Eye (tissue), 1 donor: Measurements from ENCODE around the gene PVALEF.

Experiments used
- DNase-seq: peaks from one replicate; pipeline ENCODE4 v3.0.0-alpha.2; 2015

The PVALEF gene

DNA sequence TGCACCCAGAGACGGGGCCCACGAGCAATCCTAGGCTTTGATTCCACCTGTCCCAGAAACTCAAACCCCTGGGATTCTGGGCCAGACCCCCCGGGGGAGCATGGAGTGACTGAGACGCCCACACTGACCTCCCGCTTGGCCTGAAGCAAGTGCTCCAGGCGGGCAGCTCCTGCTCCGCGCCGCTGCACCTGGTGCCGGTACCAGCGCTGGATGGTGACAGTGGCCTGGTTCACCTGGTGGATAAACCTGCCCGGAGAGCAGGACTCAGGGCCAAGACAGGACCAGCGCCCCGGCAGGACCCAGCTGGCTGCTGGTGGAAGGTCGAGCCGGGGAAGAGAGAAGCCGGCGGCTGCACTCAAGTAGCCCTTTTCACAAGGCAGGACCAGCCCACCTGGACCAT, 34.9 kb downstream of the PVALEF start:
- no peak for DNase-seq

GRCh38 chr17:81200695-81201580, 35.6 kb downstream of the PVALEF start:
- peak; percentile 66 for DNase-seq

GRCh38 chr17:81202318-81202717, 37.0 kb downstream of the PVALEF start:
- no peak for DNase-seq

DNA sequence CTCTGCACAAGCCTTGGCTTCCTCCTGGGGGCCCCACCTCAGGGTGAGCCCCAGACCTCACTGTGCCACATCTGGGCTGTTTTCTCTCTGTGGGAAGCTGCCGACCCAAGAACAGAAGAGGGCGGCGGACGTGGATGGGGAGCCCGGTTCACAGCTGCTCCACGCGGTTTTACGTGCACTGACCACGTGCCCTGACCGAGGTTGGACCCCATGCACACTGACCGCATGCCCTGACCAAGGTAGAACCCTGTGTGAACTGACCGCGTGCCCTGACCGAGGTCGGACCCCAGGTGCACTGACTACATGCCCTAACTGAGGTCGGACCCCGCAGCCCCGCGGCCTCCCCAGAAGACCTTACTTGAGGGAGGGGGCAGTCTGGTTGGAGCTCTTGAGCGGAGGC, 37.8 kb downstream of the PVALEF start:
- DNase-seq = no peak

- no peak for DNase-seq
These were observed 39.3 kb downstream of the PVALEF start for GRCh38 chr17:81204578-81204977.

DNA sequence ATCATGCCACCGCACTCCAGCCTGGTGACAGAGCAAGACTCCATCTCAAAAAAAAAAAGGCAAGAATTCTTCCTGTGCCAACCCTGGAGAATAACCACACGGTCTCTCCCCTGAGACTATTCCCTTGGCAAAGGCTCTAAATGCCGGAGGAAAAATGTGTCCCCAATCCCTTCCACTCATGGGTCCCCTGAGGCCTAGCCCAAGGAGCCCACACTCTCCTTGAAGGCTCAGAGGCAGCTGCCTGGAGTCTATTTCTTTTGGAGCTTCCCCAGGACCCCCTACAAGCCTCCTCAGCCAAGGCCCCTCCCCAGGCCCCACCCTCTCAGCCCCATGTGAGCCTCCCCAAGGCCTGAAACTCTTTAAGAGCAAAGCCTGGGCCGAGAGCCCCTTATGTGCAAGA, 40.9 kb downstream of the PVALEF start:
- no peak for DNase-seq

- DNase-seq = no peak
These were observed 41.4 kb downstream of the PVALEF start for GRCh38 chr17:81206657-81207056.

GRCh38 chr17:81207610-81208581, 42.6 kb downstream of the PVALEF start:
- no peak for DNase-seq

DNA sequence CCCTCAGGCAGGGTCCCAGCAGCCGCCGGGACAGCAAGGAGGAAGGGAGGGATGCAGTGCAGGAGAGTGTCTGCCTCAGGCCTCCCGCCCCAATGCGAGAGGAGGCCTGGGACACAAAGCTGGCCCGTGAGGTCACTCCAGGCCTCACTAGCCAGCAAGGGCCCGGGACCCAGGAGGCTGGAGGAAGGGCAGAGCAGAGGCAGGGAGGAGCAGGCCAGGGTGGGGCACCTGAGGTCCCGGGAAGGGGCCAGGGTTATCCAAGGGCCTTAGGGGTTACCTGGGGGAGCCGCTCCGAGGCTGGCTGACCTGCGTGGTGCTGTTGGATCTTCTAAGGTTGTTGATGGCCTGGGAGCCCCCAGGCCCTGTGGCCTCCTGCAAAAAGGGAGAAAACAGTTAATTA, 43.3 kb downstream of the PVALEF start:
- DNase-seq = no peak

GRCh38 chr17:81209141-81209540, 43.8 kb downstream of the PVALEF start:
- DNase-seq = no peak

- no peak for DNase-seq
These were observed 45.2 kb downstream of the PVALEF start for GRCh38 chr17:81210466-81210865.

DNA sequence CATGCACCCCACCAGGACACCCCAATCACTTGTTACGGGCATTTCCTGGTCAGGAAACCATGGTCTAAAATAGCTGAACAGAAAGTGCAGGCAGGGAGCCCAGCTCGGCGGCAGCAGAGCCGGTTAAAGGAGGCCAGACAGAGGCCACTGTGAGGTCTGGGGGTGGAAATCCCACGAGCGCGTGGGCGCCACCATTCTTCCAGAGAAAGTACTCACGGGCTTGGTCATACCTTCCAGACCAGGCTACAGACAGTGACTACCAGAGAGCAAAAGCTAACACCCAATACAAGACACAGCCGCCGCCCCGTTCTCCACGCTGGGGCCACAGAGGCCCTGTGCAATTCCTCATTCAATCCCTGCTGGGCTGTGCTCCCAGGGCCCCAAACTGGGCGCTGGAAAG, 45.6 kb downstream of the PVALEF start:
- no peak for DNase-seq

- DNase-seq = no peak
These were observed 47.1 kb downstream of the PVALEF start for GRCh38 chr17:81212365-81212764.

- no peak for DNase-seq
These were observed 48.7 kb downstream of the PVALEF start for GRCh38 chr17:81213978-81214377.

GRCh38 chr17:81217491-81217890, 52.2 kb downstream of the PVALEF start:
- no peak for DNase-seq

DNA sequence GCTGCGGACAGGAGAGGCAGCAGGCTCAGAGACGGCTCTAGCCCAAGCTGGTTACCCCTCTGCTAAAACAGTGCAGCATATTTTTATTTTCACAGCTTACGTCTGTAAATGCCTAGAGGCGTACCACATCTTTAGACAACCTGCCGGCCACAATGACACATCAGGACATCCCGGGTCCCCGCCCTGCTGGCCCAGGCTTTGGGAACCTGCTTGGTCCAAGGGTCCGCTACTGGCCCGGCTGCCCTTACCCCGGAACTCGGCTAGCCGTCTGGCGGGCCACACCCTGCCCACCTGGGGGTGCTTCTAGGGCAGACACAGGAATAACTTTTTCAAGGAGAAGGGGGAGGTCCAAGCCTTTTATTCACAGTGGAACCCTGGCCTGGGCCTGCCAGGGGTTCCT, 53.2 kb downstream of the PVALEF start:
- DNase-seq = no peak

DNA sequence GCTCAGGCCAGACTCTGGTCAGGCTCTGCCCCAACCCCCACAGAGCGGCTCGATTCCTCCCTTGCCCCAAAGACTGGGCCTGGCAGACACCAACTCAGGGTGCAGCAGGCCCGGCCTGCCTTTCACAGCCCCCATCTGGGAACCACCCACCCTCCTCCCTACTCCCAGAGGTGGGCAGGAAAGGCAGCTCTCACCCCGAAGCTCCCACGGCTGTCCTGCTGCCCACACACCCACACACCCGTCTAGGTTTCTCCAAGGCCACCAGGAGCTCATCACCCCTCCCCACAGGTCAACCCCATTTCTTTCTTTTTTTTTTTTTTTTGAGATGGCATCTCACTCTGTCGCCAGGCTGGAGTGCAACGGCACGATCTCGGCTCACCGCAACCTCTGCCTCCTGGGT, 53.7 kb downstream of the PVALEF start:
- DNase-seq = no peak

GRCh38 chr17:81219476-81220180, 54.3 kb downstream of the PVALEF start:
- no peak for DNase-seq

DNA sequence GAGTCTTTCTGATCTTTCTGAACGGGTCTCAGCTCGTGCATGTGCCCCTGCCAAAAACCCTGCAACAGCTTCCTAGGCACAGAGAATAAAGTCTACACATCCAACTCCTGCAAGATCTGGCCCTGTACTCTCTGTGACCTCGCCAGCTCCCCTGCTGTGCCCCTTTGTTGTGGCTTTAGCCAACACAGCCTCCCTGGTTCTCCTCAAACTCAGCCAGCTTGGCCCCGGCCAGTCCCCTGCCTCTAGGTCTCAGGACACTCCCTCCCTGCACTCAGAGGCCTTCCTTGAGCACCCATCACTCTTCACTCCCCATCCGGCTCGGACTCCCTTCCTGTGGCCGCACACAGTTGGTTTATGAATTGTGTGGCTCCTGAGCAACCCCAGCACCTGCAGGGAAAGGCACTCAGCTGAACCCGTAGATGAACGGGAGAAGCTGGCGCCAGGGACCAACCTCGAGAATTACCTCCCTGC, 56.1 kb downstream of the PVALEF start:
- DNase-seq = peak; percentile 70

DNA sequence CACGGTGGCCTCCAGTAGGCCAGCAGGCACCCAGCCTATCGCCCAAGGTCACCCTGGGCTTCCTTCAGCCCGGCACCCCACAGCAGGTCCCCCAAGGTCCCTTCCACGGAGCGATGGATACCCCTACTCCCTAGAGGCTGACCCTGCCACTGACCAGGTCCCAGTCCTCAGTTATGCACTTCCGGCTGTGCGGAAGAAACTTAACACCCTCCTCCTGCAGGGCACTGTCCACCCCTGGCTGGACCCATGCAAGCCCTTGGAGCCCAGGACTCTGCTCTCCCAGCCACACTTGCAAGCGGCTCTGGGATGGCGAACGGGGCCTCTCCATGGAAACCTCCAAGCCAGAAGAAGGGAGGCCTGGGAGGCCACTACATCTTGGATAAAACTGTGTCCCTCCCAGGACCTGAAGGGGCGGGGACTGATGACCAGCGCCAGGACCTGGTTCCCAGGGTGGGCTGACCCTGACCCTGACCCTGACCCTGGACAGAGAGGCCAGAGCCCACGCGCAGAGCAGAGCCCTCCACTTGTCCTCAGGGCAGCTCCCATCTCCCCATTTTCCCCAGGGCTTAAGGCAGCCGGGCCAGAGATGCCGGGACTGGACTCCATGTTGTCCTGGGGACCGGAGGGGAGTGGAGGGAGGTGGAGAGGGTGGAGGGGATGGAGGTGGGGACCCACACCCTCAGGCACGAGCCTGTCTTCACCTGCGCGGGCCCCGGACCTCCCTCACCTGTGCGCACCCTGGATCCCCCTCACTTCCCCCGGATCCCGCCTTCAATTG, 56.7 kb downstream of the PVALEF start:
- DNase-seq = peak; percentile 25

DNA sequence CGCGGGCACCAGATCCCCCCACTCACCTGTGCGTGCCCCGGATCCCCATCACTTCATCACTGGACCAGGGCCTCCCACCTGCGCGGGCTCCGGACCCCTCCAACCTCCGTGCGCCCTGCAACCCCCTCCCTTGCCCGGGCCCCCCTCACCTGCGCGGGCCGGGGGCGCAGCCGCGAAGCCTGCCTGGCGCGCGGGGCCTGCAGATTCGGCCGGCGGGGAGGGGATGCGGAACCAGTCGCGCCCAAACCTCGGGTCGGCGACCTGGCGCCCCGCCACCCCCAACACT, 57.3 kb downstream of the PVALEF start:
- no peak for DNase-seq
